Measurements from ENCODE around the gene MME. TPM values are rescaled to one million over a fixed set of nuclear protein-coding genes. Genes with fewer than 3 reads are reported as not detected.

MME gene
- total RNA-seq, 2 donors from 2014 or later, result 3.4 to 11.2 TPM

- 33 to 36% methylated on average over 2 of the region's 2 CpGs for WGBS, 2 donors
- Histone ChIP-seq H3K9me3 (no peaks in the 10 kb centered on the region), H3K27me3 (no peaks in the 10 kb centered on the region), H3K4me3 (no peak overlapping the region), H3K27ac (no peak overlapping the region), H3K36me3 (replicated peaks in 1 of 2; ENCODE audit: insufficient read depth in 1 of 2, low read depth in 2 of 2) (no peaks in the 10 kb centered on the region), H3K4me1 (no peaks in the 10 kb centered on the region)
- intact Hi-C loops (cut with DNase I), result no loop called here
- no peak for ATAC-seq
- TF ChIP-seq POLR2A (IDR thresholded peaks at IDR 0.05) (no peak), CTCF (IDR thresholded peaks at IDR 0.05) (no peak)
- no peak for DNase-seq
Observed at GRCh38 chr3:155192957-155193746, 113.0 kb downstream of the MME start.

GRCh38 chr3:155193868-155194267 is 113.7 kb downstream of the MME start:
- Histone ChIP-seq H3K27ac (no peak overlapping the region), H3K36me3 (replicated peaks in 1 of 2; ENCODE audit: insufficient read depth in 1 of 2, low read depth in 2 of 2) (no peaks in the 10 kb centered on the region), H3K9me3 (no peaks in the 10 kb centered on the region), H3K4me3 (no peak overlapping the region), H3K4me1 (no peaks in the 10 kb centered on the region), H3K27me3 (no peaks in the 10 kb centered on the region)
- DNase-seq, result no peak
- intact Hi-C loops (cut with DNase I), result no loop called here
- no peak for ATAC-seq
- TF ChIP-seq POLR2A (IDR thresholded peaks at IDR 0.05), result no peak
- TF ChIP-seq CTCF (IDR thresholded peaks at IDR 0.05), result no peak
- 67 to 81% methylated on average over 2 of the region's 2 CpGs for WGBS, 2 donors

GRCh38 chr3:155194973-155195957 is 115.1 kb downstream of the MME start:
- no peak overlapping the region for H3K4me3 ChIP-seq
- TF ChIP-seq CTCF (IDR thresholded peaks at IDR 0.05), result no peak
- TF ChIP-seq POLR2A (IDR thresholded peaks at IDR 0.05), result no peak
- H3K27ac ChIP-seq, result no peak overlapping the region
- intact Hi-C loops (cut with DNase I), result no loop called here
- no peaks in the 10 kb centered on the region for H3K27me3 ChIP-seq
- H3K36me3 ChIP-seq (replicated peaks in 1 of 2; ENCODE audit: insufficient read depth in 1 of 2, low read depth in 2 of 2), result no peaks in the 10 kb centered on the region
- WGBS, 2 donors, result 68 to 76% methylated on average over 8 of the region's 8 CpGs
- ATAC-seq (no peak), DNase-seq (no peak)
- no peaks in the 10 kb centered on the region for H3K4me1 ChIP-seq
- H3K9me3 ChIP-seq, result no peaks in the 10 kb centered on the region

GRCh38 chr3:155196131-155197021 is 116.3 kb downstream of the MME start:
- intact Hi-C loops (cut with DNase I), result no loop called here
- ATAC-seq, result no peak
- 42 to 53% methylated on average over 5 of the region's 5 CpGs for WGBS, 2 donors

More at GRCh38 chr3:155196131-155197021, 116.3 kb downstream of the MME start:
- Histone ChIP-seq H3K4me1 (no peaks in the 10 kb centered on the region), H3K9me3 (no peaks in the 10 kb centered on the region), H3K27me3 (no peaks in the 10 kb centered on the region), H3K4me3 (no peak overlapping the region), H3K36me3 (replicated peaks in 1 of 2; ENCODE audit: insufficient read depth in 1 of 2, low read depth in 2 of 2) (no peaks in the 10 kb centered on the region), H3K27ac (no peak overlapping the region)
- no peak for DNase-seq
- TF ChIP-seq POLR2A (IDR thresholded peaks at IDR 0.05) (no peak), CTCF (IDR thresholded peaks at IDR 0.05) (no peak)

All from body of pancreas (tissue), 4 donors.